Measurements from ENCODE around the gene SLC1A6.
"Not testable (repeated sequence)": the region's sequence is repeated elsewhere in the genome, so short reads cannot be mapped to it uniquely, and the experiment has no call there.

SLC1A6 gene

DNA sequence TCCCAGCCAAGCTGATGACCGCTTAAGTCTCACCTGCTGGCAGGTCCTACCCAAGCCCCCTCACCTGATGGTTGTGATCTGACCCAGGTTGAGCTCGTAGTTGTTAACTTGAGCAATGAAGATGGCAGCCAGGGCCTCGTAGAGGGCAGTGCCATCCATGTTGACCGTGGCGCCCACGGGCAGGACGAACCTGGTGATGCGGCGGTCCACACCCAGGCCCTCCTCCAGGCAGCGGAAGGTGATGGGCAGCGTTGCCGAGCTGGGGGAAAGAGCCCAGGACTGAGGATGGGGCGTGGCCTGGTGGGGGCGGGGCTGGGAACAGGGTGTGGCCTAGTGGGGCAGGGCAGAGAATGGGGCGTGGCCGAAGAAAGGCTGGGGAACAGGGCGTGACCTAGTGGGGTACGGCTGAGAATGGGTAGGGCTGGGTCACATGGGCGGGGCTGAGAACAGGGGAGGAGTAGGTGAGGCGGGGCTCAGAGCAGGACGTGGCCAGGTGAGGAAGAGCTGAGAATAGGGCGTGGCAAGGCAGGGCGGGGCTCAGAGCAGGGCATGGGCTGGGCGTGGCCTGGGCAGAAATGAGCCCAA is 25.5 kb downstream of the SLC1A6 start:
- DNase-seq = no peak

DNA sequence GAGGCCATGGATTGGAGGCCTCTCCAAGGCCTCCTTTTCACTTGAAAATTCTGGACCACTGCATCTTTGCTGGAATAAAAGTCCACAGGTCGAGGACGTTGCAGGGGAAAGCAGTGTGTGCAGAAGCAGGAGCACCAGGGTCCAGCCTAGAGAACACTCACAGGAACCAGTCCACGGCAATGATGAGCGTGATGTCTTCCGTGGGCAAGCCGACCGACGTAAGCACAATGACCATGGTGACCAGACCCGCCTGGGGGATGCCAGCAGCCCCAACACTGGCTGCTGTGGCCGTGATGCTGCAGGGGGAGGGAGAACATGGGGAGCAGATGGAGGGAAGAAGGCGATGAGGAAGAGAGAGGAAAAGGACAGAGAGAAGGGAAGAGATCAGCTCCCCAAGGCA is 26.9 kb downstream of the SLC1A6 start:
- DNase-seq = no peak

DNA sequence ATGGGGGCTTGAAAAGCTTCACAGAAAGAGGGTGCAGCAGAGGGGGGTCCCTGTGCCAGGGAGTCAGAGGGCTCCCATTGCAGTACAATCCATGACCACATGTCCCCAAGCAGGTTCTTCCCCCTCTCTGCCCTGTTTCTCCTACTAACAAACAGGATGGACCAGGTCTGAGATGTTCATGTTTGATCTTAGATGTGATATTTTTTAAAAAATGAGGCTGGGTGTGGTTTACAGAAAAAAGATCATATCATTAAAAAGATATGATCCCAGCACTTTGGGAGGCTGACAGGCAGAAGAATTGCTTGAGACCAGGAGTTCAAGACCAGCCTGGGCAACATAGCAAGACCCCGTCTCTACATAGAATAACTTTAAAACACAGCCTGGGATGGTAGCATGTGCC is 29.2 kb downstream of the SLC1A6 start:
- no peak for DNase-seq

DNA sequence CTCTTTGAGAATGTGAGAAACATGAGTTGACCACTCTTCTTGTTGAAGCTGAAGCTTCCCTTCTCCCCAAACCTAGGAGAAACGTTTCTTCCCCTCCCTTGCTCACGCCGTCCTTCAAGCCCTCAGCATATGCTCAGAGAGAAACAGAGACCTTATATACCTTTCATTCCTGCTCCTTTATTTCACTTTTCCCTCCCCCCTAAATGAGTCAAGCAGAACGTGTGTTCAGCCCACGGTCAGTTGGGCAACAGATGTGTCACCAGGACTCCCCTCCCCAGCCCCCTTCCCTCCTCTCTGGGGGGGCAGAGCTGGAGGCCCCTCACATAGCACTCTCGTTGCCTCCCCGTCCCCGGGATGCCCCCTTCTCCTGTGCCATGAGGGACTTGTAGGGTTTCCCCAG is 29.8 kb downstream of the SLC1A6 start:
- no peak for DNase-seq

DNA sequence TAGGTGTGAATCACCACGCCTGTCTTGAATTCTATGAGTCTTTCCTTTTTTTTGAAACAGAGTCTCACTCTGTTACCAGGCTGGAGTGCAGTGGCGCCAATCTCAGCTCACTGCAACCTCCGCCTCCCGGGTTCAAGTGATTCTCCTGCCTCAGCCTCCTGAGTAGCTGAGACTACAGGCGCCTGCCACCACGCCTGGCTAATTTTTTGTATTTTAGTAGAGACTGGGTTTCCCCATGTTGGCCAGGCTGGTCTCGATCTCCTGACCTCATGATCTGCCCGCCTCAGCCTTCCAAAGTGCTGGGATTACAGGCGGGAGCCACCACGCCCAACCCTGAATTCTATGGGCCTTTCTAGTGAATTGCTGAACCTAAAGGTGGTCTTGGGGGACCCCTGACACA is 30.3 kb downstream of the SLC1A6 start:
- not testable (repeated sequence) for DNase-seq

DNA sequence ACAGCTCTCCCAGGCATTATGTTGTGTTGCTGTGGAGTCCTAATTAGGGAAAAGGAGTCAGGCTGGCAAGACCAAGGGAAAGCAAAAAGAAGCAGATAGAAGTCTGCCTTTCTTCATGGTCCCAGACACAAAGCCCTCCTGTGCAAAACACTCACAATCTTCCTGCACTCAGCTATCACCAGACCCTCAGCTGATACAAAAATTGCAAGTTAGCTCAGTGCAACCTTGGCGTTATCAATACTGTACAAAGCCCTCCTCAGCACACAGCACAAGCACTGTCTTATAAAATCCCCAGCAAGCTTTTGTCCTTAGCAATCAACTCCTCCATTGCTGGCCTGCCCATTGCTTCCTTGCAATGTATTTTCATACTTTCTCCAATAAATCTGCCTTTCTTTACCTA is 35.2 kb downstream of the SLC1A6 start:
- DNase-seq = no peak

DNA sequence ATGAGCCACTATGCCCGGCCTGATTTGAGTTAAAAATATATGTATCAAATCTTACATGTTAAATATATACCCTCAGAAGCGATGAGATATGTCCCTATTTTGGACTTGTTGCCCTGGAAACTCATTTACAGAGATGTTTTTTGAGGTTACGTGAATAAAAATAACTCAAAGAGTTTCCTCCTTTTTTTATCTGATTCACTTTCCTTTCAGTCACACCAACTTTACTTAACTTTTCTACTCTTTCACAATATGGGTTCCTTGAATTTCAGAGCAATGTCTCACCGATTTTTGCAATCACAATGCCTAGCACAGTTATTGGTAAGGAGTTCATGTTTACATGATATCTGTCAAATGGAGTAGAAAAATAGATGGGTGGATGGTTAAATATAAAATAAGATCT is 36.1 kb downstream of the SLC1A6 start:
- no peak for DNase-seq

DNA sequence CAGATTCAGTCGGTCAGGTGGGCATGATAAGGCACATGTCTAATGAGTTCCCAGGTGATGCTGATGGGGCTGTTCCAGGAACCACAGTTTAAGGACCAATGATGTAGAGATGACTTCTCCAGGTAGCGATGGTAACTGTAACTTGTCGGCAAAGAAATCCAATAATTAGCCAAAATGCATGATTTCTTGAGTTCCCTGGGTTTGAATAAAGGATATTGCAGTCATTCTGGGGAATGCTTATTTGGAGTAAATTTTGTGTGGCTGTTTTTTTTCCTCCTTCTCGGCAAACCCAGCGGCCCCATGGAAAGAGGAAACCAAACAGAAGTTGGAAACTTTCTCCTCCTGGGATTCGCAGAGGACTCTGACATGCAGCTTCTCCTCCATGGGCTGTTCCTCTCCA is 38.5 kb downstream of the SLC1A6 start, which contains the start of gene OR7C2:
Gene OR7C2, plus strand, starts transcription at position 301 of the 400 bp plus-strand sequence. Its CDS starts 0 bp downstream, at position 301.
- DNase-seq = no peak

DNA sequence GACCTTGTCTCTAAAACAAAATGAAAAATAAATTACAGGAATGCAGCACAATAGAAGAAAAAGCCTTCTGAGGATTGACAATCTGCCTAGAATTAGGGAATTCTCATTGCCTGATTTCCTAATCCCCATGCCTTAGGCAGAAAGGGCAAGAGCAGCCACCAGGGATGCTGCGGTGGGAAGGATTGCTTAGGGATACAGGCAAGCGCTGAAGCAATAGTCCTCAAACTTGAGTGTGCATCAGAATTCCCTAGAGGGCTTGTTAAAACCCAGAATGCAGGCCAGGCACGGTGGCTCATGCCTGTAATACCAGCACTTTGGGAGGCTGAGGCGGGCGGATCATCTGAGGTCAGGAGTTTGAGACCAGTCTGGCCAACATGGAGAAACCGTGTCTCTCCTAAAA is 39.4 kb downstream of the SLC1A6 start:
- no peak for DNase-seq

DNA sequence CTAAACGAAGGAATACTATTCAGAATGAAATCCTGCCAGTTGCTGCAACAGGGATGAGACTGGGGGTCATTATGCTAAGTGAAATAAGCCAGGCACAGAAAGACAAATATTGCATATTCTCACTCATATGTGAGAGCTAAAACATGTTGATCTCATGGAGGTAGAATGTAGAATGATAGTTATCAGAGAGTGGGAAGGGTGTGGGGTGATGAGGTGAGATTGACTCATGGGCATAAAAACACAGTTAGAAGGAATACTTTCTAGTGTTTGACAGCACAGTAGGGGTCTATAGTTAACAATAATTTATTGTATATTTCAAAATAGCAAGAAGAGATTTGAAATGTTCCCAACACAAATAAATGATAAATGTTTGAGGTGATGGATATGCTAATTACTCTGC is 46.2 kb downstream of the SLC1A6 start:
- no peak for DNase-seq

DNA sequence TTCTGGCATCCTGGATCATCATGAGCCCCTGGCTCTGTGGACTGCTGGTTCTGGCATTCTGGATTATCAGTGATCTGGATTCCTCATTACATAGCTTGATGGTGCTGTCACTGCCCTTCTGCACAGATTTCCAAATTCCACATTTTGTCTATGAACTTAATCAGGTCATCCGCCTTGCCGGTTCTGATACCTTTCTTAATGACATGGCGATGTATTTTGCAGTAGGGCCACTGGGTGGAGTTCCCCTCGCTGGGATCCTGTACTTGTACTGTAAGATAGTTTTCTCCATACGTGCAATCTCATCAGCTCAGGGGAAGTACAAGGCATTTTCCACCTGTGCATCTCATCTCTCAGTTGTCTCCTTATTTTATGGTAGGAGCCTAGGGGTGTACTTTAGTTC is 62.8 kb downstream of the SLC1A6 start:
- DNase-seq = no peak

DNA sequence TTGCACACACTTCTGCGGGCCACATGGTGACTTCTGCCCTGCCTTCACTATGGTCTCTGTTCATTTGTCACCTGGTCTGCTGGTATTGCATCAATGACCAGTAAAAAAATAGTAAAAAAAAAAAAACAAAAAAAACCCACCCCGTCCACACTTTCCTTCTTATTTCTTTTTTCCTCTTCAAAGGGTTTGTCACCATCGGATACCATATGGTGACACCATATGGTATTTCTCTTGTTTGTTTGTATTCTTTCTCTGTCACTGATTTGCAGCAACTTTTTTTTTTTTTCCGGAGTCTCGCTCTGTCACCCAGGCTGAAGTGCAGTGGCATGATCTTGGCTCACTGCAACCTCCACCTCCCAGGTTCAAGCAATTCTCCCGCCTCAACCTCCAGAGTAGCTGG is 64.5 kb downstream of the SLC1A6 start:
- DNase-seq = no peak

DNA sequence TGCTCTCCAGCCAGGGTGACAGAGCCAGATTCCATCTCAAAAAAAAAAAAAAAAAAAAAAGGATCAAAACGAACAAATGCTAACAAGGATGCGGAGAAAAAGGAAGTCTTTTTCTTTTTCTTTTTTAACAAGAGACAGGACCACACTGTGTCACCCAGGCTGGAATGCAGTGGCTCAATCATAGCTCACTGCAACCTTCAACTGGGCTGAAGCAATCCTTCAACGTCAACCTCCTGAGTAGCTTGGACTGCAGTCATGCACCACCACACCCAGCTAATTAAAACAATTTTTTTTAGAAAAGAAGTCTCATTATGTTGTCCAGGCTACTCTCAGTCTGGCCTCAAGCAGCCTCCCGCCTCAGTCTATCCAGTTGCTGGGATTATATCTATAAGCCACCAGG is 73.0 kb downstream of the SLC1A6 start:
- DNase-seq = no peak

DNA sequence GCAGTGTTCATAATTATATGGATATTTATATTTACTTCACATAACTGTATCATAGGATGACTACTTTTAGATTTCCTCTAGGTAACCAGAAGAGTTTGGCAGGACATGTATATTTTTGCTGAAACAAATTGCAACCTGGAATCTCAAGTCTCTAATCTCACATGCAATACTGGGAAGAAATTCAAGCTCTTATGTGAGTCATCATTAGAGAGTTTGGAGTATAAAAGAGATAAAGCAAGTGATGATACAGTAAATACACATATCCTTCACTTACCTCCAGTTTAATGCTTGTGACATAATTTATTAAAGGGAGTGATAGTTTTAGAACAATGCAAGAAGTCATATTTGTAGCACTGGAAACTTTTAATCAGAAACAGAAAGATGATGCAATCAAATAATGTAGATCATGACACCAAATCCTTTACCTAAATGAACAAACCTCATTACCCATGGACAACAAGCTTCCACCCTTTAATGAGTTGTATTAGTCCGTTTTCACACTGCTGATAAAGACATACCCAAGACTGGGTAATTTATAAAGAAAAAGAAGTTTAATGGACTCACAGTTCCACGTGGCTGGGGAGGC is 77.9 kb downstream of the SLC1A6 start:
- DNase-seq = no peak

Data from eye (tissue), 1 donor.